Fibroblast of the aortic adventitia (primary cell): Measurements from ENCODE around the gene CDC14B. TPM values are rescaled to one million over a fixed set of nuclear protein-coding genes. Genes with fewer than 3 reads are reported as not detected.

Source experiments
- DNase-seq: peaks from one replicate; pipeline ENCODE4 v3.0.0-alpha.2; 2010; ENCODE audit warnings: low read depth
- H3K4me3 ChIP-seq: 2 replicates; pipeline ENCODE4 v1.5.1; 2011; ENCODE audit warnings: low read depth, mild to moderate bottlenecking, control low read depth, low read length, moderate library complexity
- total RNA-seq: library from RNA; depleted of rRNA; stranded (reverse); fragments of >200 nt; gene quantifications from 2 replicates; pipeline ENCODE4 v1.2.3, GENCODE V29; 2012; ENCODE audit warnings: low replicate concordance
- TF ChIP-seq, protein P1 (sequence below): IDR thresholded peaks from 2 replicates; pipeline ENCODE4 v1.5.1; 2011; ENCODE audit warnings: mild to moderate bottlenecking, low read length, control low read depth, inconsistent platforms; ENCODE audit not compliant: insufficient read depth

The CDC14B gene
- total RNA-seq, 1 donor: 31.5 TPM

DNA sequence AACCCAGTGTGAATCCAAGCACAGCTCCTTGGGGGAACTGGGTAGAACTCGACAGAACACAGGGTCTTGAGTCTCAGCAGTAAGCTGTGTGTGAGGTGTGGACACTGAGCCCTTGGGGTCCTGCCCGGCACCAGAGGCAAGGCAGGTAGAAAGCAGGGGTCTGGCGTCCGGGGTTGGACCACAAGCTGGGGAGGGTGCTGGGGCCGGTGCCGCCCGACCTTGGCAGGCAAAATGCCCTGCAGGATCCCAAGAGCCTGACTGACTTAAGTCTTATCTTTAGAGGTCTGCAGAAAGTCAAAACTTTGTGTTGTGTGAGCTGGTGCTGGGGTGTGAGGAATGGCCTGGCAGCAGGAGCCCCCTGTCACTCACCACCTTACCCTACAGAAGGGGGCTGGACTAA lies 120.4 kb downstream of the CDC14B start:
- H3K4me3 ChIP-seq: no peak overlapping the region
- no peak for DNase-seq
- TF ChIP-seq, protein P1, sequence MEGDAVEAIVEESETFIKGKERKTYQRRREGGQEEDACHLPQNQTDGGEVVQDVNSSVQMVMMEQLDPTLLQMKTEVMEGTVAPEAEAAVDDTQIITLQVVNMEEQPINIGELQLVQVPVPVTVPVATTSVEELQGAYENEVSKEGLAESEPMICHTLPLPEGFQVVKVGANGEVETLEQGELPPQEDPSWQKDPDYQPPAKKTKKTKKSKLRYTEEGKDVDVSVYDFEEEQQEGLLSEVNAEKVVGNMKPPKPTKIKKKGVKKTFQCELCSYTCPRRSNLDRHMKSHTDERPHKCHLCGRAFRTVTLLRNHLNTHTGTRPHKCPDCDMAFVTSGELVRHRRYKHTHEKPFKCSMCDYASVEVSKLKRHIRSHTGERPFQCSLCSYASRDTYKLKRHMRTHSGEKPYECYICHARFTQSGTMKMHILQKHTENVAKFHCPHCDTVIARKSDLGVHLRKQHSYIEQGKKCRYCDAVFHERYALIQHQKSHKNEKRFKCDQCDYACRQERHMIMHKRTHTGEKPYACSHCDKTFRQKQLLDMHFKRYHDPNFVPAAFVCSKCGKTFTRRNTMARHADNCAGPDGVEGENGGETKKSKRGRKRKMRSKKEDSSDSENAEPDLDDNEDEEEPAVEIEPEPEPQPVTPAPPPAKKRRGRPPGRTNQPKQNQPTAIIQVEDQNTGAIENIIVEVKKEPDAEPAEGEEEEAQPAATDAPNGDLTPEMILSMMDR: no peak

DNA sequence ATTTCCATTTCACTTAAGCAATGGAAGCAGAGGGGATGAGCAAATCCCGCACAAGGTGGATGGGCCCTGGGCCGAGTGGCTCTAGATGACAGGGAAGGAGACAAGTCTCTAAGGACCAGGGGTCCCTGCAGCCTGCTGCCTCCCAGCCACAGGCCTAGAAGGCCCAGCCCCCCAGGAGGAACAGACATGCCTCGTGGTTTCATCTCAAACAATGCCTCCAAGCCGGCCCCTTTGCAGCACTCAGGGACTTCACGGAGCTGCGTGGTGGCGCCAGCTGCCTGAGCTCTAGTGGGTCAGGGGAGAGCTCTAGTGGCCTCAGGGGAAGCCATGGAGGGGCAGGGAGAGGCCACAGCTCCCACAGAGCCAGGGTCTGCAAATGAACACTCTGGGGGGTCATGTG lies 120.8 kb downstream of the CDC14B start:
- TF ChIP-seq, protein P1: no peak
- no peak for DNase-seq
- H3K4me3 ChIP-seq: no peak overlapping the region

DNA sequence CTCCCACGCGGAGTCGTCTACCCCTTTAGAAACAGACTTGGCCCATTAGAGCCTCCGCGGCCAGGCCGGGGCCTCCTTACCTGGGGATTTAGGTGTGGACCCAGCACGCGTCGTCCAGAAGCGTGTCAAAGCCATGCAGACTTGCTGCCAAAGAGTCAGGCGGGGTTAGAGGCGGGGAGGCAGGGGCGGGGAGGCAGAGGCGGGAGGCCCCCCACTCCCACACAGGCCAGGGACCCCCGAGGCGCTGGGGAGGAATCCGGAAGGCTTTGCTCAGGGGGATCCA lies 122.6 kb downstream of the CDC14B start:
- H3K4me3 ChIP-seq: no peak overlapping the region
- TF ChIP-seq, protein P1: no peak
- DNase-seq: no peak

DNA sequence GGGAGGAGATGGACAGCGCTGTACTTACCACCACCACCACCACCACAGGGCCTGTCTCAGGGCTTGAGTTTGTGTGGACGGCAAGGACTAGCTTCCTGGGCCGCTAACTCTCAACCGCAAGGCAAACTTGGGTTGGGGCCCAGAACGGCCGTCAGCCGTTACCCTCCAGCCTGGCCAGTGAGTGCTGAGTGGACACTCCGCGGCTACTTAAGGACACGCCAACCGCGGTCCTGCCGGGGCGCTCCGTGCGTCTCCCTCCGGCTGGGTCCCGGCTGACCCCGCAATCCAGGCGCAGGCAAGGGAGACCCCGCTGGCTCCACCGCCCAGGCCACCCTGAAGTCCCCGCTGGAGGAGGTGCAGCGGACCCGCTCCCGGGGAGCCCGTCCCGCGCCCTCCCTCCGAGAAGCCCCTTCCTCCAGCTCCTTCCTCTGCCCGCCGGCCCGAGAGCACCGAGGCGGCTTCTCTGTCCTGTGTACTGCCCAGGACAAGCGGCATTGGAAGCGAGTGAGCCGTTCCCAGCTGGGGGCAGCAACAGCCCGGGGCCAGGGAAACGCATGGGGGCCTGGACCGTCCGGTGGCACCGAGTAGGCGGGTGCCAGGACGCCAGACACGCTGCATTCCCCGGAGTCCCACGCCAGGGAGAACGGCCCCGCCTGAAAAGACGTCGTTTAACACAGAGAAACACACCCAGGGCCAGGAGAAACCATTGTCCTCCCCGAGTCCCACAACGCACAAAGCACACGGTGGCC lies 123.1 kb downstream of the CDC14B start:
- H3K4me3 ChIP-seq: no peak overlapping the region
- DNase-seq: no peak
- TF ChIP-seq, protein P1: no peak

DNA sequence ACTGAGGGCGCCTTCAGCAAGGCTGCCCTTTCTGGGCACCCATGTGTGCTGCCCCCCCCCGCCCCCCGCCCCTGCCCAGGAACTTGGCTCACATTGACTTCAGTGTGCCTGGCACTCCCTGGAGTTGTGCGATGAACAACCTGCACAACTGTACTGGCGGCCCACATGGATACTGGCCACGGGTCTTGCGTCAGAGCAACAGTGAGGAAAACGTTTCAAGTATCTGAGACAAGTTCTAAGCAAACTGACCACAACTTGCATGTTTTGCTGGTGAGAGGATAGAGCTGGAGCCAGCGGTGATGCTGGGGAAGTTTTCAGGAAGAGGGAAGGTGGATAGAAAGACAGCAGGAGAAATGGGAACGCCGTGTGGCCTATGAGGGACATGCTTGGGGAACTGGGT lies 124.3 kb downstream of the CDC14B start:
- TF ChIP-seq, protein P1: no peak
- no peak overlapping the region for H3K4me3 ChIP-seq
- peak; percentile 76 for DNase-seq

DNA sequence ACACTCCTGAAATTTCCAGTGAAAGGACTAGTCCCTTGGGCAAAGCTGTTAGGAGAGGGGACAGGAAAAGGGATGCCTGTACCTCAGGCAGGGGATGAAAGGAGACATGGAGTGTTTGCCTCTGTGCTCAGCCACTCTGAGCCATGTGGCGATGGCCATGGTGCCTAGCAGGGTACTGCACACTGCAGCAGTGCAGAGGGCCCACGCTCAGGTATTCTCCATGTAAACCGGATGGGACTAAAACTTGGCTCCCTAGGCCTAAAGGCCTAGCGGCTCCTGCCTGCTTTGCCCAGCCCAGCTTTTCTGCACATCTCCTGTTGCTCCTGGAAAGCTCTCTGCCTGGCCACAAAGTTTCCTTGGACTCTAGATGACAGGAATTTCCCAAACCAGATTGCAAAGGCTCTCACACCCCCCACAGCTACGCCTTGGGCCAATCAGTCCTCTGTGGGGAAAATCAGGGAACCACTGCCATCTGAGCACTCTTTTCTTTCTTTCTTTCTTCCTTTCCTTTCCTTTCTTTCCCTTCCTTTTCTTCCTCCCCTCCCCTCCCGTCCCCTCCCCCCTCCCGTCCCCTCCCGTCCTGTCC lies 125.3 kb downstream of the CDC14B start:
- DNase-seq: no peak

More for the DNA sequence above, 125.3 kb downstream of the CDC14B start:
- TF ChIP-seq, protein P1: no peak
- no peak overlapping the region for H3K4me3 ChIP-seq
